ENCODE data around the gene FHOD3.

Gene FHOD3

DNA sequence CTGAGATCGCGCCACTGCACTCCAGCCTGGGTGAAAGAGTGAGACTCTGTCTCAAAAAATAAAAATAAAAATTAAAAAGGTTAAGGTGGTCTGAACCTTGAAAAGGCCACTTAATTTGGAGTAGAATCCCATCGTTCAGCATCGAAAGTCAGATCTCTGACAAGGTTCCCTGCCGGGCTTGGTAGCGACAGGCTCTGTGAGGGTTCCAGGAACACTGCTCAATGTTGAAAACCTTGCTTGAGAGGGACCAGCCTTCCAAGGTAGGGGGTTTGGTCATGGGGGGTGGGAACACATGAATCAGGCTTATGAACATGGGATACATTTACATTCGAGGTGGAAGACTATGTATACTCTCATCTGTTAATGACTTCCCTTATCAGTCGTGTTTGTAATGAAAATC is 232.2 kb downstream of the FHOD3 start:
- Histone ChIP-seq H3K36me3 (ENCODE audit: control insufficient read depth in 2 of 2, insufficient read depth in 1 of 2, low read length in 2 of 2) (no peaks in the 10 kb centered on the region), H3K27ac (ENCODE audit: extremely low read depth, low read depth, low read length) (no peak overlapping the region), H3K9me3 (ENCODE audit: control insufficient read depth, insufficient read depth, low read depth, low read length) (no peaks in the 10 kb centered on the region), H3K4me1 (ENCODE audit: control insufficient read depth, insufficient read depth, low read length) (no peaks in the 10 kb centered on the region), H3K4me3 (ENCODE audit: low read depth, low read length) (no peak overlapping the region)
- ChIA-PET CTCF (no interaction called here), POLR2A (no interaction called here)
- TF ChIP-seq ZNF274 (IDR thresholded peaks at IDR 0.05; ENCODE audit: low read length): no peak
- no peak for TF ChIP-seq ZNF274 (tag by site-specific recombination; IDR thresholded peaks at IDR 0.05; ENCODE audit: borderline replicate concordance)
- TF ChIP-seq ZBTB6 (tag by site-specific recombination; IDR thresholded peaks at IDR 0.05): no peak
- TF ChIP-seq ZNF16 (tag by site-specific recombination; IDR thresholded peaks at IDR 0.05; ENCODE audit: low read depth): no peak
- no peak for TF ChIP-seq ZBTB20 (tag by site-specific recombination; IDR thresholded peaks at IDR 0.05)

DNA sequence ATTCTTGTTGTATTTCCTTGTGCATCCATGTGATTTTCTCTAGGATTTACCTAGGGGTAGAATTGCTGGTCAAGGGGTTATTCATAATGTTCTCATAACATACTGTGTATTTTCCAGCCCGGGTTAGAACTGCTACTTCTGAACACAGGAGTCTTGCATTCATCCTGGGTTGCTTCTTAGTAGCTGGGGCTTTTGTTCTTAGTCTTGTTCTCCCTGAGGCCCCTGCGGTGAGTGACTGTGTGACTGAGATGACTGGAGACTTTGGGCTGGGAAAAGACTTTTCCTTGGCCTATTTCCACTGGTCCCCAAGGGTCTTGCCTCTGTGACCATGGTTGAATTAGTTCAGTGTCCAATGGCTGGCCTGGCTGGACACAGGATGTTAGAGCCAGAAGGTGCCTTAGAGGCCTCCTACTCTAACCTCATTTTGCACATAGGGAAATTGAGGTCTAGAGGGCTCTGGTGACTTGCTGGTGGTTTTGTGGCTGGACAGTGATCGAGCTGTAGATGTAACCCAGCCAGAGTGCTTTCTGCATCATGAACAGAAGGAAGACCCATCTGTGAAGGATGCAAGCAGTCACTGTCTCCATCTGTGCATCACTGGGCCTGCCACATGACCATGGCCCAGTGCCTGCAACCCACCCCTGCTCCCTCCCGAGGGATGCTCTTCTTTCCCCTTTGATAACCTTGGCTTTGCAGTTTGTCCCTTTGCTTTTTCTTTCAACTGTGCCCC is 233.3 kb downstream of the FHOD3 start:
- Histone ChIP-seq H3K27ac (ENCODE audit: extremely low read depth, low read depth, low read length) (no peak overlapping the region), H3K36me3 (ENCODE audit: control insufficient read depth in 2 of 2, insufficient read depth in 1 of 2, low read length in 2 of 2) (no peaks in the 10 kb centered on the region), H3K4me1 (ENCODE audit: control insufficient read depth, insufficient read depth, low read length) (no peaks in the 10 kb centered on the region), H3K9me3 (ENCODE audit: control insufficient read depth, insufficient read depth, low read depth, low read length) (no peaks in the 10 kb centered on the region), H3K4me3 (ENCODE audit: low read depth, low read length) (no peak overlapping the region)
- POLR2A ChIA-PET: no interaction called here
- TF ChIP-seq ZNF747 (tag by site-specific recombination; IDR thresholded peaks at IDR 0.05) (no peak), ZNF37A (tag by site-specific recombination; IDR thresholded peaks at IDR 0.05) (no peak), ZNF138 (tag by site-specific recombination; IDR thresholded peaks at IDR 0.05; ENCODE audit: borderline replicate concordance) (no peak), ZNF626 (tag by site-specific recombination; IDR thresholded peaks at IDR 0.05) (no peak), ZNF10 (tag by site-specific recombination; IDR thresholded peaks at IDR 0.05) (no peak), ZNF664 (tag by site-specific recombination; IDR thresholded peaks at IDR 0.05) (no peak), ZNF239 (tag by site-specific recombination; IDR thresholded peaks at IDR 0.05) (no peak), ZNF639 (tag by site-specific recombination; IDR thresholded peaks at IDR 0.05) (no peak), ZBTB11 (tag by site-specific recombination; conservative IDR thresholded peaks at IDR 0.05; ENCODE audit: low read depth) (no peak), INSM2 (tag by site-specific recombination; IDR thresholded peaks at IDR 0.05) (no peak), WT1 (tag by site-specific recombination; IDR thresholded peaks at IDR 0.05) (no peak), ZNF18 (tag by site-specific recombination; IDR thresholded peaks at IDR 0.05) (no peak), ZNF629 (tag by site-specific recombination; IDR thresholded peaks at IDR 0.05) (no peak), ZNF792 (tag by site-specific recombination; IDR thresholded peaks at IDR 0.05) (no peak), ZNF473 (tag by site-specific recombination; IDR thresholded peaks at IDR 0.05) (no peak), ZNF677 (tag by site-specific recombination; IDR thresholded peaks at IDR 0.05) (no peak), ZBTB8A (tag by site-specific recombination; IDR thresholded peaks at IDR 0.05) (no peak), YY2 (tag by site-specific recombination; IDR thresholded peaks at IDR 0.05) (no peak), ZNF354C (tag by site-specific recombination; IDR thresholded peaks at IDR 0.05; ENCODE audit: borderline replicate concordance, low read depth) (no peak)
- TF ChIP-seq, protein P1, sequence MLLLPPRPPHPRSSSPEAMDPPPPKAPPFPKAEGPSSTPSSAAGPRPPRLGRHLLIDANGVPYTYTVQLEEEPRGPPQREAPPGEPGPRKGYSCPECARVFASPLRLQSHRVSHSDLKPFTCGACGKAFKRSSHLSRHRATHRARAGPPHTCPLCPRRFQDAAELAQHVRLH (tag by site-specific recombination; IDR thresholded peaks at IDR 0.05): no peak
- CTCF ChIA-PET: interaction anchor here (0.6 kb wide), 1 partner anchor 184 kb away, joined by 3 read pairs; no protein-coding TSS in a partner anchor
